DMS79 (cell line): ENCODE measurements around the gene TSSK6.
"Not testable (repeated sequence)": the region's sequence is repeated elsewhere in the genome, so short reads cannot be mapped to it uniquely, and the experiment has no call there.

Source experiments
- DNase-seq: peaks from one replicate; lab custom pipeline; 2025; lab: John Stamatoyannopoulos, UW

Gene TSSK6

GRCh38 chr19:19487950-19488874 lies 27.1 kb downstream of the TSSK6 start:
- DNase-seq, result no peak

- no peak for DNase-seq
Measured at GRCh38 chr19:19487077-19487949, 28.0 kb downstream of the TSSK6 start.

DNA sequence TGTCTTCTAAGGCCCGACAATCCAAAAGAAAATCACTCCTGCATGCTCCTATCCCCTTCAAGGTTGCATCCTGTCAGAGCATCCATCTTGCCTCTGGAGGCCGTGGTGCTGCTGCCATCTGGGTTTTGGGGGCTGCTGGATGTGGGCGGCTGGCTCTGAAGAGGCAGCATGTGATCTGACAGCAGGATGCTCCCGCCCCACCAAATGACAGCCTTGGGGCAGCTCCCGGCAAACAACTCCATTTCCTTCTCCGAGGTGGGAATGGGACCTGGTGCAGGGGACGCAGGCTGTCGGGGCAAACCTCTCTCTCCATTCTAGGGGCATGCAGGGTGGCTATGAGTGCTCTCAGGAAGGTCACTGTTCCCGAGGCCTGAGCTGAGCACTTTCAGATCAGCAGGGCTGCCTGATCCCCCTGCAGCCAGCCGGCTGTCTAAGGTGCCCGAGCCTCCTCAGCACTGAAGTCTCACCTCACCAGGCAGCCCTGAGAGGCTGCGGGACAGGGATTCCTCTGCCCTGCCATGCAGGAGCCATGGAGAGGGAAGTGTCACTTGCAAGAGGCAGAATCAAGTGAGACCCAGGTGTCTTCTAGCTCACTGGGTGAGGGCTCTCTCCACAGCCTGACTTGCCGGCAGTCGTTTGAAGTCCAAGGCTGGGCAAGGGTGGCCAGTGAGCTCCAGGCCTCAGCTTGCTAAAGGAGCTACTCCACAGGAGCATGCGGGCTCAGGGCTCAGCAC lies 28.8 kb downstream of the TSSK6 start:
- no peak for DNase-seq

- no peak for DNase-seq
Measured at GRCh38 chr19:19485998-19486290, 29.4 kb downstream of the TSSK6 start.

DNA sequence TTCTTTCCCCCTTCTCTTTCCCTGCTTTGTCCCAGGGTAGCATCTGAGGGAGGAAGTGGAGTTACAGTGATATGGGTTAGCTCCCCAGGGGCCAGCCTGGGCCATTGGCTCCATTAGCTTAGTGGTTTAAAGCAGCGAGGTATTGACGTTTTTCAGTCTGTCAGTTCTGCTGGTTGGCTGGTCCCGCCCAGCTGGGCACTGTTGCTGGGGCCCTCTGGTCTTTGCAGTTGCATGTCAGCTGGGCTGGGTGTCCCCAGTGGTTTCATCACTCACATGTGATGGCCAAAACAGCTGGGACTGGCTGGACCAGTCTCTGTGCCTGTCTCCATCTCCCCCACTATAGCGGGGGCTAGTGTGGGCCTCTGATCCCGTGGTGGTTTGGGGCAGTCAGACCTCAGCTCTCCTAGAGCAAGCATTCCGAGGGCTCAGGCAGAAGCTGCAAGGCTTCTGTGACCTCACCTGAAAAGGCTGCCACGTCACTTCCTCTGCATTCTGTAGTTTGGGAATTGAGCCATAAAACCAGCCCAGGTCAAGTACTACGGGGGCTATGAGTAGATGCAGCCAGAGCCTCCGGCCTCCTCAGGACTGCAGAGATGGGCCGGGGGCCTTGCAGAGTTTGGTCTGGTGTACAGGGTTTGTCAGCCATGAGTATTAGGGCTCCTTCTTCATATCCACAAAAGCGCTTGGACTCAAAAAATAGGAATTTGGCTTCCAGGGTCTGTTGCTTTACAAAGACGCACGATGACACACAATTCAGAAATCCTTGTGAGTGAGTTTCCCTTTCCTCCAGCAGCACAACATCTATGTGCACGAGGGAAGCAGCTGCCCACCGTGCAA lies 30.0 kb downstream of the TSSK6 start:
- no peak for DNase-seq

- no peak for DNase-seq
Measured at GRCh38 chr19:19482809-19483596, 32.3 kb downstream of the TSSK6 start.

DNA sequence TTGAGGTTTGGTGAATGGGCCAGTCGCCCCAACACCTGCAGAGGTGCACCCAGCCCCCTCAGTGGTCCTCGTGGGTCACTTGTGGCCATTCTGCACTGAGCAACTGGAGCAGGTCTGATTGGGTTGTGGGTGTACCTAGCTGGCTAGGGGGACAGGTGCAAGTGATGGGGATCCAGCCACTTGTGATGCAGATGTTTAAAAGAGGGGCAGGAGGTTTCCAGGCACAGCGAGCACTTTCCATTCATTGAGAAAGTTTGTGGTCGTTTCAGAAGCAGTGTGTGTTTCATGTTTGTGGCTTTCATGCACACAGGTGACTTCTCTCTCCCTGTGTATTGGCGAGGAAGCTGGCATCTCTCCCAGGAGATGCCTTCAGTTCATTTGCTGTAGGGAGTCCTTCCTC lies 34.7 kb downstream of the TSSK6 start:
- peak; percentile 14 for DNase-seq

- no peak for DNase-seq
Measured at GRCh38 chr19:19477705-19478383, 37.5 kb downstream of the TSSK6 start.

DNA sequence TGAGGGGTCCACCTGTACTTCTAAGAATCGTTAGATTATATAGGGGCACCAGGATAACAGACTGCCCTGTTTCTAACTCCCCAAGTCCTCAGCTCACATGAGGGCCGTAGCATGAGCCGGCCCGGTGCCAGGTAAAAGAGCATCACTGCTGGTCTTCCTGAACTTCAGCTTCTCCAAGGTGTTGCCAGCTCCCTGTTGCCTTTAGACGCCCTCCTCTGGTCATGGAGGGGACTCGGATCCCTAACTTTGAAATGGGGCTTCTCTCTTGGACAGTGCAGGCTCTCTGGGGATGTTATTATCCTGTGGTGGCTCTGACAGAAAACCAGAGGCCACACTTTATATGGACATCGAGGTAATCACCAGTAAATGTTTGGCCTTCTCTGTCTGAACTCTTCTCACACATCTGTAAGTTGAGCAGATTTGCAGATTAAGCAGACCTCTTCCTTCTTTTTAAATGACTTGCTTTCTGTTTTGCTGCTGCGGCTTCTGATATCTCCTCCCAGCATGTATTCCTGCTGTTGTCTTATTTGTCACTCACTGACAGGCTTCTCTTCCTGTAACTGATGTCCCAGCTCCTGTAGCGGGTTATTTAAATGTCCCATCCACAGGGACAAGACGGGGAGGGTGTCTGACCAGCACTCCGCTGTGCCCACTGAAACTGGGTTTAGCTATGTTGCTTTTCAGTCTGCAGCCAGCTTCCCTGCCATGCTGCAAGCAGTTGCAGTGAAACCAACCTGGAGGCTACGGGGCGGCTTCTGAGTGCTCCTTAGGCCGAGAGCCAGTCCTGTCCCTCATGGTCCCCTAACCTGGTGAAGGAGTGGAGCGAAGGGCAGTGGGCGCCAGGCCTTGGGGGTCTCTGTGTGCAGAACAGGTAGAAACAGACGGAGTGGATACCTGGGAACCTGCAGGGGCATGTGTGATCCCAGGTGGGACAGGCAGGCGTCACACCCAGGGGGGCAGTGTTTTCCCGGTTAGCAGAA lies 39.2 kb downstream of the TSSK6 start:
- DNase-seq, result no peak

GRCh38 chr19:19475015-19475765 lies 40.2 kb downstream of the TSSK6 start:
- DNase-seq, result no peak

DNA sequence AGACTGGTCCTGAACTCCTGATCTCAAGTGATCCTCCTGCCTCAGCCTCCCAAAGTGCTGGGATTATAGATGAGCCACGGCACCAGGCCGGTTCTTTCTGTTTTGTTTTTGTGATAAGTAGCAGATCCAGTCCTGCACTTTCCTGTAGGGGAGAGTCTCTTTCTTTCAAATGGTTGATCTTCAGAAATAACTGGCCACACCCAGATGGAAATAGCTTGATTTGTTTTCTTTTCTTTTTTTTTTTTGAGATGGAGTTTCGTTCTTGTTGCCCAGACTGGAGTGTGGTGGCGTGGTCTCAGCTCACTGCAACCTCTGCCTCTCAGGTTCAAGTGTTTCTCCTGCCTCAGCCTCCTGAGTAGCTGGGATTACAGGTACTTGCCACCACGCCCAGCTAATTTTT lies 43.2 kb downstream of the TSSK6 start:
- not testable (repeated sequence) for DNase-seq

DNA sequence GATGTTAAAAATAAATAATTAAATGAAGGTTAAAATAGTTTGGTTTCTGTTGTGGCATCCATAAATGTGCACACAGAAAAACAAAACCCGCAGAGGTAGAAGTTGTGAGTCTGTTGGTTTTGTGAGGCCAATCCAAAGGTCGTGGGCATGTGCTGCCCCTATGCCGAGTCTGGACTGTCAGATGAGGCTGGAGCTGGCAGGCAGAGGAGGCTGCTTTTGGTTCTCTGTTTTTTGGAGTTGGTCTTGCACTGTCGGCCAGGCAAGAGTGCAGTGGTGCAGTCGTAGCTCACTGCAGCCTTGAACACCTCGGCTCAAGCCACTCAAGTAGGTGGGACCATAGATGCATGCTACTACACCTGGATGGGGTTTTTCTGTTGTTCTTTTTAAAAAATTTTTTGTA lies 43.7 kb downstream of the TSSK6 start:
- DNase-seq, result no peak

GRCh38 chr19:19470579-19470978 lies 44.8 kb downstream of the TSSK6 start:
- no peak for DNase-seq

- no peak for DNase-seq
Measured at GRCh38 chr19:19468424-19469050, 46.8 kb downstream of the TSSK6 start.

- no peak for DNase-seq
Measured at GRCh38 chr19:19466201-19466600, 49.1 kb downstream of the TSSK6 start.

DNA sequence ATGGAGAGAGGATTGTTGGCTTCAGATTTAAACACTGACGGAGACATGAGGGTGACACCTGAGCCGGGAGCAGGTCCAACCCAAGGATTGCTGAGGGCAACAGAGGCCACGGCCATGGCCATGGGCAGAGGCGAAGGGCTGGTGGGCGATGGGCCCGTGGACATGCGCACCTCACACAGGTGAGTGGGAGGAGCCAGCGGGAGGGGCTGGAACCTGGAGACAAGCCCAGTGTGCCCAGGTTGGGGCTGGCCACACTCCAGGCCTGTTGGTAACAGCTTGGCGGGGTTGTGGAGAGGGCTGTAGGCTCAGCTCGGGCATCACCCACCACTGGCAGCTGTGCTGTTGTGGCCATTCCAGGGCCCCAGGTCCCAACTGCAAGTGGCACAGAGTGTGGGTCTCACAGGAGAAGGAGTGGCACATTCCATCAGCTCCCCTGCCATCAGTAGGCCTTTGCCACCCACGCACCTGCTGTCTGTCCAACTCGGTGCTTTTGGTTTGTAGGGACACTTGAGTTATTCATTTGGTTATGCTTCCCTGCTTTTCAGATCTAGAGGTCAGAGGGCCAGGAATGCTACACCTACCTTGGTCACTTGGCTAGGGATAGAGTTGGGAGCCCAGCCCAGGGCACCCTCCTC lies 49.8 kb downstream of the TSSK6 start:
- DNase-seq, result no peak
